HepG2 (cell line): ENCODE data around the gene ZBTB7C. TPM values are rescaled to one million over a fixed set of nuclear protein-coding genes. Genes with fewer than 3 reads are reported as not detected.

ENCODE experiments used
- ATAC-seq: fragments of 200-7000 bp; cut with Tn5 transposase; 3 replicates; pipeline ENCODE4 v1.9.1; 2020; ENCODE audit warnings: mild to moderate bottlenecking, moderate library complexity
- BruUV-seq: library from RNA; stranded (reverse); fragments of 400-500 nt; replicated peaks from 2 replicates; lab custom pipeline; 2021; lab: Mats Ljungman, UMichigan
- CTCF ChIA-PET: fragments of 300-600 bp; formaldehyde crosslinking; extraction: SDS; loops from one replicate; lab custom pipeline; 2021; ENCODE audit warnings: low total read pairs, inconsistent platforms, low intra/inter-chr PET ratio; lab: Yijun Ruan, JAX
- POLR2A ChIA-PET: fragments of 350-600 bp; sonication (Branson Sonifier 250); formaldehyde crosslinking; loops from one replicate; lab custom pipeline; 2020; ENCODE audit warnings: antibody characterized with exemption, inconsistent platforms; lab: Yijun Ruan, JAX
- DNase-seq: peaks from one replicate; pipeline ENCODE4 v3.0.0-alpha.2; 2015; ENCODE audit warnings: low spot score
- FAIRE-seq: peaks from 3 replicates; lab custom pipeline; 2011; peaks lifted over from hg19 to GRCh38; lab: Jason Lieb, UNC
- H2AFZ ChIP-seq: one replicate; pipeline ENCODE4 v1.6.1; 2011; ENCODE audit warnings: low read length, inconsistent platforms
- H3K27ac ChIP-seq: fragments of 300-600 bp; 3 replicates; pipeline ENCODE4 v1.8.0; 2011; ENCODE audit warnings: mixed run types, mild to moderate bottlenecking, mixed read lengths, low read length, inconsistent platforms; ENCODE audit not compliant: insufficient read depth; ENCODE audit errors: extremely low read length
- H3K27me3 ChIP-seq, 2 experiments: fragments of 200-600 bp in 1 of 2; 2 replicates in 1 of 2; 3 replicates in 1 of 2; pipeline versions ENCODE4 v1.6.0 to v1.8.0; 2011; ENCODE audit warnings: low read length in 2 of 2, mild to moderate bottlenecking in 2 of 2, moderate library complexity in 2 of 2, inconsistent platforms in 1 of 2; ENCODE audit not compliant: insufficient read depth in 2 of 2, control insufficient read depth in 1 of 2
- H3K36me3 ChIP-seq, 2 experiments: fragments of 200-600 bp in 1 of 2; replicated peaks in 1 of 2; 2 replicates in 1 of 2; 3 replicates in 1 of 2; pipeline versions ENCODE4 v1.5.1 to v1.8.0; 2011; ENCODE audit warnings: low read length in 2 of 2, inconsistent platforms in 1 of 2; ENCODE audit not compliant: insufficient read depth in 2 of 2, control insufficient read depth in 1 of 2
- H3K4me1 ChIP-seq: 2 replicates; pipeline ENCODE4 v1.5.1; 2012; ENCODE audit warnings: low read length, inconsistent platforms; ENCODE audit not compliant: insufficient read depth
- H3K4me2 ChIP-seq: 2 replicates; pipeline ENCODE4 v1.6.0; 2011; ENCODE audit warnings: low read depth, low read length, inconsistent platforms
- H3K4me3 ChIP-seq, 3 experiments: fragments of 200-600 bp in 1 of 3; sonication (generic), shearing (Covaris generic) in 1 of 3; replicated peaks in 1 of 3; 2 replicates each; pipeline ENCODE4 v1.5.1; 2011 to 2016; ENCODE audit warnings: low read length in 3 of 3, inconsistent platforms in 2 of 3, low read depth in 2 of 3, mild to moderate bottlenecking in 2 of 3, control low read depth in 1 of 3, mixed read lengths in 1 of 3; ENCODE audit not compliant: insufficient read depth in 1 of 3
- H3K79me2 ChIP-seq: one replicate; pipeline ENCODE4 v1.6.1; 2011; ENCODE audit warnings: low read length, inconsistent platforms; ENCODE audit not compliant: insufficient read depth
- H3K9ac ChIP-seq: 2 replicates; pipeline ENCODE4 v1.6.0; 2011; ENCODE audit warnings: mild to moderate bottlenecking, low read depth, low read length, inconsistent platforms; ENCODE audit not compliant: insufficient read depth
- H3K9me3 ChIP-seq: 2 replicates; pipeline ENCODE4 v1.5.1; 2012; ENCODE audit warnings: mild to moderate bottlenecking, low read length
- H4K20me1 ChIP-seq: 2 replicates; pipeline ENCODE4 v1.6.0; 2011; ENCODE audit warnings: inconsistent platforms, mild to moderate bottlenecking, low read length, moderate library complexity; ENCODE audit not compliant: insufficient read depth
- AHR ChIP-seq: IDR thresholded peaks from 2 replicates; pipeline ENCODE4 v1.6.1; 2018; ENCODE audit warnings: missing genetic modification reagents, missing compliant biosample characterization
- BCL6 ChIP-seq: IDR thresholded peaks from 2 replicates; pipeline ENCODE4 v1.6.1; 2016; ENCODE audit warnings: missing genetic modification reagents, missing compliant biosample characterization
- MXI1 ChIP-seq: IDR thresholded peaks from 3 replicates; pipeline ENCODE4 v1.6.1; 2012; ENCODE audit warnings: low read depth, low read length, inconsistent platforms, borderline replicate concordance
- PAX8 ChIP-seq: sonication (generic); formaldehyde crosslinking; IDR thresholded peaks from 2 replicates; pipeline ENCODE4 v1.8.0; 2022; ENCODE audit warnings: mild to moderate bottlenecking, missing genetic modification reagents, borderline replicate concordance
- RXRB ChIP-seq: IDR thresholded peaks from 2 replicates; pipeline ENCODE4 v1.6.1; 2016; ENCODE audit warnings: borderline replicate concordance, missing genetic modification reagents, missing compliant biosample characterization
- SCMH1 ChIP-seq: sonication (generic); formaldehyde crosslinking; IDR thresholded peaks from 2 replicates; pipeline ENCODE4 v1.9.0; 2021; ENCODE audit warnings: missing genetic modification reagents, mild to moderate bottlenecking, borderline replicate concordance
- ZFP36L1 ChIP-seq: sonication (generic); formaldehyde crosslinking; IDR thresholded peaks from 2 replicates; pipeline ENCODE4 v1.8.0; 2022; ENCODE audit warnings: mild to moderate bottlenecking, missing genetic modification reagents, moderate library complexity
- ZNF281 ChIP-seq: sonication (generic); formaldehyde crosslinking; IDR thresholded peaks from 2 replicates; pipeline ENCODE4 v1.4.0; 2020; ENCODE audit warnings: missing genetic modification reagents, borderline replicate concordance
- WGBS: methylation state at CpG from one replicate; pipeline ENCODE4 v1.1.6; 2017; ENCODE audit warnings: low lambda C conversion rate; 5-methylcytosine and 5-hydroxymethylcytosine counted together
- in situ Hi-C: cut with HindIII; loops from 2 replicates; pipeline ENCODE4 v1.10.0; 2017; ENCODE audit warnings: low pct_unique_long_range_greater_than_20kb; ENCODE audit not compliant: extremely low pct_ligation_motif_present
- intact Hi-C: fragments of 100-400 bp; cut with micrococcal nuclease; formaldehyde crosslinking; loops from one replicate; pipeline ENCODE4 v1.10.0; 2022; ENCODE audit not compliant: unreplicated experiment
- polyA plus RNA-seq, 8 experiments: library from polyadenylated mRNA; depleted of rRNA in 3 of 8; stranded (reverse) in 7 of 8; unstranded in 1 of 8; fragments of >200 nt; fragmentation: Illumina TruSeq in 4 of 8; extraction: Trizol in 4 of 8; gene quantifications; 2 replicates each; pipeline versions ENCODE4 v1.2.1 to v1.2.3, GENCODE V29; 2011 to 2016; ENCODE audit warnings: low read depth in 4 of 8, missing spikeins in 1 of 8, mixed read lengths in 1 of 8; ENCODE audit not compliant: insufficient read depth in 1 of 8
- total RNA-seq, 5 experiments: library from RNA; depleted of rRNA; stranded (reverse); fragments of >200 nt; fragmentation: Illumina TruSeq; extraction: Trizol; gene quantifications; 2 replicates each; pipeline ENCODE4 v1.2.3, GENCODE V29; 2016; ENCODE audit warnings: low read depth in 1 of 5
- TF ChIP-seq, protein P1 (sequence below): sonication (generic); formaldehyde crosslinking; IDR thresholded peaks from 2 replicates; pipeline ENCODE4 v1.5.0; 2020; ENCODE audit warnings: missing genetic modification reagents
- TF ChIP-seq, protein P2 (sequence below): sonication (generic); formaldehyde crosslinking; IDR thresholded peaks from 2 replicates; pipeline ENCODE4 v1.9.0; 2022; ENCODE audit warnings: missing genetic modification reagents, mild to moderate bottlenecking, borderline replicate concordance

The ZBTB7C gene
- total and polyA plus RNA-seq, 2 of the 13 experiments (the other 11 are each of a cell fraction or from before 2014, with no cell fraction given) = 0.01 to 0.04 TPM

GRCh38 chr18:48456838-48457237 is 47.7 kb upstream of the ZBTB7C start:
- H4K20me1 ChIP-seq = no peaks in the 10 kb centered on the region
- H3K36me3 ChIP-seq = no peaks in the 10 kb centered on the region
- intact Hi-C loops = no loop called here
- FAIRE-seq (no peak), DNase-seq (no peak), ATAC-seq (no peak)
- TF ChIP-seq, protein P1, sequence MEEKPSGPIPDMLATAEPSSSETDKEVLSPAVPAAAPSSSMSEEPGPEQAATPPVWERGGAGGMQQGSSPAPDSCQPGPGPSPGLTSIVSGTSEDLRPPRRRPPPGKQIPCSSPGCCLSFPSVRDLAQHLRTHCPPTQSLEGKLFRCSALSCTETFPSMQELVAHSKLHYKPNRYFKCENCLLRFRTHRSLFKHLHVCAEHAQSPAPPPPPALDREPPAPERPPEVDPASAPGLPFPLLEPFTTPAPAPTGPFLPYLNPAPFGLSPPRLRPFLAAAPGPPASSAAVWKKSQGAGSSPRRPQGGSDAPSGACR (CRISPR knock-in tag) = no peak
- TF ChIP-seq RXRB (no peak), MXI1 (no peak), ZFP36L1 (no peak), PAX8 (CRISPR knock-in tag) (no peak), SCMH1 (CRISPR knock-in tag) (no peak)
- no peak overlapping the region for H3K4me2 ChIP-seq
- H3K27ac ChIP-seq = no peak overlapping the region
- CTCF ChIA-PET = no interaction called here
- WGBS = 47% methylated on average over 5 of the region's 9 CpGs
- BruUV-seq = no TSS peak
- in situ Hi-C loops = no loop called here
- no peaks in the 10 kb centered on the region for H3K9me3 ChIP-seq
- no peak overlapping the region for H3K4me3 ChIP-seq
- POLR2A ChIA-PET = no interaction called here
- H3K79me2 ChIP-seq = no peaks in the 10 kb centered on the region
- no peaks in the 10 kb centered on the region; a peak in 1 of 5 replicates for H3K27me3 ChIP-seq
- H2AFZ ChIP-seq = no peak overlapping the region
- H3K9ac ChIP-seq = no peak overlapping the region
- peaks cover 52% of the 10 kb centered on the region for H3K4me1 ChIP-seq

- Histone ChIP-seq H4K20me1 (no peaks in the 10 kb centered on the region), H3K4me3 (peak overlapping the region in 2 of 3 experiments; percentile 11 to 62; a peak in 2 of 6 replicates), H3K4me2 (peak overlapping the region; percentile 69), H3K4me1 (peaks cover 55% of the 10 kb centered on the region), H3K36me3 (no peaks in the 10 kb centered on the region), H3K27ac (no peak overlapping the region), H3K9me3 (no peaks in the 10 kb centered on the region), H3K79me2 (no peaks in the 10 kb centered on the region), H2AFZ (no peak overlapping the region), H3K27me3 (no peaks in the 10 kb centered on the region; a peak in 1 of 5 replicates), H3K9ac (no peak overlapping the region; the same call in none of the 2 replicates)
- in situ Hi-C loops = no loop called here
- DNase-seq (no peak), ATAC-seq (peak; percentile 10), FAIRE-seq (peak; percentile 26)
- POLR2A ChIA-PET = no interaction called here
- CTCF ChIA-PET = no interaction called here
- no TSS peak for BruUV-seq
- intact Hi-C loops = no loop called here
- WGBS = 4% methylated on average over 10 of the region's 13 CpGs
- TF ChIP-seq, protein P2, sequence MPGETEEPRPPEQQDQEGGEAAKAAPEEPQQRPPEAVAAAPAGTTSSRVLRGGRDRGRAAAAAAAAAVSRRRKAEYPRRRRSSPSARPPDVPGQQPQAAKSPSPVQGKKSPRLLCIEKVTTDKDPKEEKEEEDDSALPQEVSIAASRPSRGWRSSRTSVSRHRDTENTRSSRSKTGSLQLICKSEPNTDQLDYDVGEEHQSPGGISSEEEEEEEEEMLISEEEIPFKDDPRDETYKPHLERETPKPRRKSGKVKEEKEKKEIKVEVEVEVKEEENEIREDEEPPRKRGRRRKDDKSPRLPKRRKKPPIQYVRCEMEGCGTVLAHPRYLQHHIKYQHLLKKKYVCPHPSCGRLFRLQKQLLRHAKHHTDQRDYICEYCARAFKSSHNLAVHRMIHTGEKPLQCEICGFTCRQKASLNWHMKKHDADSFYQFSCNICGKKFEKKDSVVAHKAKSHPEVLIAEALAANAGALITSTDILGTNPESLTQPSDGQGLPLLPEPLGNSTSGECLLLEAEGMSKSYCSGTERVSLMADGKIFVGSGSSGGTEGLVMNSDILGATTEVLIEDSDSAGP (CRISPR knock-in tag) = no peak; the same call in 1 of the 2 replicates
- TF ChIP-seq BCL6 (0 out of 2 replicates have a peak, but pooled peaks have one; percentile 21), AHR (CRISPR knock-in tag) (no peak), ZNF281 (no peak)
Observed at GRCh38 chr18:48455555-48456478, 46.6 kb upstream of the ZBTB7C start.
